Aorta (tissue), 5 donors: ENCODE measurements around the gene UGT1A8. TPM values are rescaled to one million over a fixed set of nuclear protein-coding genes. Genes with fewer than 3 reads are reported as not detected.

ENCODE experiments used
- ATAC-seq: fragments of 200-7000 bp; cut with Tn5 transposase; one replicate; pipeline ENCODE4 v1.9.1; 2022; ENCODE audit warnings: moderate library complexity; ENCODE audit not compliant: low FRiP score
- DNase-seq, 2 donors: peaks; one replicate each; pipeline ENCODE4 v3.0.0-alpha.2; 2020
- H3K27ac ChIP-seq, 2 donors: one replicate each; pipeline ENCODE4 v1.5.1; 2013; ENCODE audit warnings: low read length in 2 of 2, mild to moderate bottlenecking in 2 of 2, moderate library complexity in 2 of 2, control low read depth in 1 of 2, inconsistent platforms in 1 of 2, low read depth in 1 of 2
- H3K27me3 ChIP-seq, 2 donors: one replicate each; pipeline ENCODE4 v1.6.1; 2013; ENCODE audit warnings: control low read depth in 1 of 2, low read length in 1 of 2, mild to moderate bottlenecking in 1 of 2, moderate library complexity in 1 of 2; ENCODE audit not compliant: insufficient read depth in 2 of 2, control insufficient read depth in 1 of 2
- H3K36me3 ChIP-seq, 2 donors: one replicate each; pipeline ENCODE4 v1.6.1; 2013; ENCODE audit warnings: control low read depth in 1 of 2, low read length in 1 of 2, mild to moderate bottlenecking in 1 of 2; ENCODE audit not compliant: insufficient read depth in 2 of 2, control insufficient read depth in 1 of 2
- H3K4me1 ChIP-seq, 2 donors: one replicate each; pipeline ENCODE4 v1.6.1; 2013; ENCODE audit warnings: low read length in 2 of 2, control low read depth in 1 of 2, mild to moderate bottlenecking in 1 of 2, moderate library complexity in 1 of 2; ENCODE audit not compliant: insufficient read depth in 2 of 2, control insufficient read depth in 1 of 2
- H3K4me3 ChIP-seq, 2 donors: one replicate each; pipeline ENCODE4 v1.5.1; 2013; ENCODE audit warnings: low read length in 2 of 2, control low read depth in 1 of 2, mild to moderate bottlenecking in 1 of 2
- H3K9me3 ChIP-seq: one replicate; pipeline ENCODE4 v1.6.1; 2013; ENCODE audit warnings: mild to moderate bottlenecking, low read length; ENCODE audit not compliant: control insufficient read depth
- WGBS, 2 donors: extraction: QIAGEN DNeasy Blood & Tissue Kit; methylation state at CpG; one replicate each; pipeline ENCODE4 v1.1.7; 2013; 5-methylcytosine and 5-hydroxymethylcytosine counted together
- intact Hi-C, 2 donors: fragments of 100-400 bp; cut with DNase I; formaldehyde crosslinking; loops; one replicate each; pipeline versions ENCODE4 v1.14.2 to v1.15.0; 2022
- polyA plus RNA-seq, 2 donors: library from polyadenylated mRNA; stranded (reverse); fragments of 200-250 nt; gene quantifications; one replicate each; pipeline ENCODE4 v1.2.3, GENCODE V29; 2013
- total RNA-seq, 2 donors: library from RNA; stranded (reverse); fragmentation: NEBNext Ultra II Directional; extraction: Animal tissue kit (Norgen Biotek cat#: 25700); gene quantifications; one replicate each; pipeline ENCODE4 v1.2.1, GENCODE V29; 2021
- donor health status: healthy with polysubstance abuse.
- donor health status: Bipolar disorder and iron deficiency.
- donor health status: DM: no; HTN: no; CAD: no.
- donor health status: DM: no; HTN: no; CAD: no.
- donor health status: DM: yes; HTN: yes; CAD: no.

Gene UGT1A8
- total and polyA plus RNA-seq, 4 donors = 1.0 TPM; not detected in 3

DNA sequence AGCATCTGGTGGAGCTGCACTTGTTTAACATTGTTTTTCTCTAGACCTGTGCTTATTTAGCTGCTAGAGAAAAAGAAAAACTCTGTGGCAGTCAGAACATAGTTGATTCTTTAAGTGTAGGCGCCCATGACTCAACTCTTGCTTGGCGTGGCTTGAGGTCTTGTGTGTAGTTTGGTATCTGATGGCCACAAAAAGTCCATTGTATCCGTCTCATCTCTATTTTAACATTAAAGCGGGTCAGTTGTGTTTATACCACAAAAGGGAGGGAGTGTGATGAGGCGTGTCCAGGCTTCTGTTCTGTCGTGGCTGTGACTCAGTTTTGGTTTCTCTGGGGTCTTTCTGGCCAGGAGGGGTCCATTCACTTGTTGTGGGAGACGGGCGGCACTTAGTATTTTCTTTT is 24.2 kb upstream of the UGT1A8 start:
- Histone ChIP-seq H3K27me3 (no peaks in the 10 kb centered on the region), H3K27ac (no peak overlapping the region), H3K36me3 (no peaks in the 10 kb centered on the region), H3K4me1 (no peaks in the 10 kb centered on the region), H3K9me3 (no peaks in the 10 kb centered on the region), H3K4me3 (no peak overlapping the region)
- no peak for ATAC-seq
- WGBS, 2 donors = 84 to 86% methylated on average over 8 of the region's 8 CpGs
- intact Hi-C loops = no loop called here
- DNase-seq = no peak

- Histone ChIP-seq H3K36me3 (no peaks in the 10 kb centered on the region), H3K27me3 (no peaks in the 10 kb centered on the region), H3K27ac (no peak overlapping the region), H3K4me1 (no peaks in the 10 kb centered on the region), H3K9me3 (peaks cover under 1% of the 10 kb centered on the region), H3K4me3 (no peak overlapping the region)
- ATAC-seq (no peak), DNase-seq (no peak)
- intact Hi-C loops = no loop called here
- WGBS, 2 donors = 71 to 75% methylated on average over 1 of the region's 1 CpG
These were observed 19.9 kb upstream of the UGT1A8 start for GRCh38 chr2:233597522-233597921.

DNA sequence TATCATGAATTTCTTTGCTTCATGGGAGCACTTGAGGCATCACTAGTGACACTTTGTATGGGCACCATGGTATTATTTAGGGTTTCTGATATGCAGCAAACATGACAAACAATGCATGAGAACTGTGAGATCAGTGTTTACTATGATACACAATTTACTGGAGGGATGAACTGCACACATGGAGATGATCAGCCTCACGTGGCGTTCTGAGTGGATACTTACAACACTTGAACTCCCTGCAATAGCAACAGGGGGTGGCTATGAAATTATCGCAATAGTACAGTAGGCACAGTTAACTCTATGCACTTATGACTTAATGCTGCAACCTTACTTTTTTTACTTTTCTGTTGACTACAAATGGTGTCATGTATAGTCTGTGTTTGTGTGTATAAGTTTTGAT is 18.5 kb upstream of the UGT1A8 start:
- H3K4me3 ChIP-seq = no peak overlapping the region
- intact Hi-C loops = no loop called here
- no peaks in the 10 kb centered on the region for H3K27me3 ChIP-seq
- peaks cover 2% of the 10 kb centered on the region for H3K9me3 ChIP-seq
- H3K4me1 ChIP-seq = no peaks in the 10 kb centered on the region
- no peaks in the 10 kb centered on the region for H3K36me3 ChIP-seq
- DNase-seq = no peak
- no peak for ATAC-seq
- H3K27ac ChIP-seq = no peak overlapping the region
- 83 to 90% methylated on average over 3 of the region's 3 CpGs for WGBS, 2 donors

- no peaks in the 10 kb centered on the region for H3K4me1 ChIP-seq
- 77 to 82% methylated on average over 2 of the region's 2 CpGs for WGBS, 2 donors
- no peak for ATAC-seq
These were observed 17.0 kb upstream of the UGT1A8 start for GRCh38 chr2:233600386-233600785.

GRCh38 chr2:233602076-233602475 is 15.4 kb upstream of the UGT1A8 start:
- no peak overlapping the region for H3K4me3 ChIP-seq
- peaks cover 2% of the 10 kb centered on the region for H3K9me3 ChIP-seq
- intact Hi-C loops = no loop called here
- H3K27me3 ChIP-seq = no peaks in the 10 kb centered on the region
- WGBS, 2 donors = 87 to 92% methylated on average over 1 of the region's 1 CpG
- no peak overlapping the region for H3K27ac ChIP-seq
- H3K4me1 ChIP-seq = no peaks in the 10 kb centered on the region
- ATAC-seq (no peak), DNase-seq (no peak)
- no peaks in the 10 kb centered on the region for H3K36me3 ChIP-seq

More at GRCh38 chr2:233600386-233600785, 17.0 kb upstream of the UGT1A8 start:
- no peak overlapping the region for H3K4me3 ChIP-seq
- H3K36me3 ChIP-seq = no peaks in the 10 kb centered on the region
- intact Hi-C loops = no loop called here
- no peak for DNase-seq
- H3K9me3 ChIP-seq = peaks cover 2% of the 10 kb centered on the region
- no peaks in the 10 kb centered on the region for H3K27me3 ChIP-seq
- H3K27ac ChIP-seq = no peak overlapping the region

GRCh38 chr2:233603520-233603919 is 13.9 kb upstream of the UGT1A8 start:
- WGBS, 2 donors = 81% methylated on average over 4 of the region's 4 CpGs

GRCh38 chr2:233604826-233605225 is 12.6 kb upstream of the UGT1A8 start:
- H3K36me3 ChIP-seq = no peaks in the 10 kb centered on the region
- peaks cover 2% of the 10 kb centered on the region for H3K9me3 ChIP-seq
- no peak overlapping the region for H3K4me3 ChIP-seq
- no peaks in the 10 kb centered on the region for H3K27me3 ChIP-seq
- ATAC-seq = no peak
- 85 to 88% methylated on average over 3 of the region's 3 CpGs for WGBS, 2 donors
- intact Hi-C loops = no loop called here
- H3K4me1 ChIP-seq = no peaks in the 10 kb centered on the region
- DNase-seq = no peak
- no peak overlapping the region for H3K27ac ChIP-seq

More at GRCh38 chr2:233603520-233603919, 13.9 kb upstream of the UGT1A8 start:
- DNase-seq = no peak
- no peaks in the 10 kb centered on the region for H3K36me3 ChIP-seq
- no peak overlapping the region for H3K4me3 ChIP-seq
- H3K4me1 ChIP-seq = no peaks in the 10 kb centered on the region
- H3K9me3 ChIP-seq = peaks cover 2% of the 10 kb centered on the region
- intact Hi-C loops = no loop called here
- no peaks in the 10 kb centered on the region for H3K27me3 ChIP-seq
- ATAC-seq = no peak
- no peak overlapping the region for H3K27ac ChIP-seq

DNA sequence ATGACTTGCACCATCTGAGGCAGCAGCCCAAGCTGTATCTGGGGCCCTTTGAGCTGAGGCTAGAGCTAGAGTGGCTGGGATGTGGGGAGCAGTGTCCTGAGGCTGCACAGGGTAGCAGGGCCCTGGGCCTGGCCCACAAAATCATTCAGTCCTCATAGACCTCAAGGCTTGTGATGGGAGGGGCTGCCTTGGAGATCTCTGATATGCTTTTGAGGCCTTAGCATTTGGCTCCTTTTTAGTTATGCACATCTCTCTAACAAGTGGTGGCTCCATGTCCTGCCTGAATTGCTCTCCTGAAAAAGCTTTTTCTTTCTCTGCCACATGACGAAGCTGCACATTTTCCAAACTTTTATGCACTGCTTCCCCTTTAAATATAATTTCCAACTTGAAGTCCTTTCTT is 11.8 kb upstream of the UGT1A8 start:
- H3K27me3 ChIP-seq = no peaks in the 10 kb centered on the region
- H3K4me3 ChIP-seq = no peak overlapping the region
- 79 to 88% methylated on average over 1 of the region's 1 CpG for WGBS, 2 donors
- peaks cover 2% of the 10 kb centered on the region for H3K9me3 ChIP-seq
- H3K36me3 ChIP-seq = no peaks in the 10 kb centered on the region
- ATAC-seq = no peak
- no peak for DNase-seq
- H3K4me1 ChIP-seq = no peaks in the 10 kb centered on the region
- intact Hi-C loops = no loop called here
- no peak overlapping the region for H3K27ac ChIP-seq

DNA sequence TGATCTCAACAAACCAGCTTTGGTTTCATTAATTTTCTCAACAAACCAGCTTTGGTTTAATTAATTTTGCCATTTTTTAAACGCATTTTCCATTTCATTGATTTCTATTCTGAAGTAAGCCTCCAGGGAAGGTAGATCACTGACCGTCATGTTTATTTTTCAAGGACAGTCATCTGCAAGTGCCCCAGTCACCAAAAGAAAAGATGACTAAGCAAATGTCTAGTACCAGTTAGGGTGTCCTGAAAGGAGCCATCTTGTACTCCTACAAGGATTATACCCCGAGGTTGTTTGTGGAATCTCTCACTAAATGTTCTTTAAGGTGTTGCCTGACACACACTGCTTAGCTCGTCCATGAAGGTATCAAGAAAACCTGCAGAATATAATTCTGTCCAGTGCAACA is 6.1 kb upstream of the UGT1A8 start:
- Histone ChIP-seq H3K27ac (no peak overlapping the region), H3K4me1 (no peaks in the 10 kb centered on the region), H3K9me3 (no peaks in the 10 kb centered on the region), H3K4me3 (no peak overlapping the region), H3K36me3 (no peaks in the 10 kb centered on the region), H3K27me3 (no peaks in the 10 kb centered on the region)
- no peak for ATAC-seq
- DNase-seq = no peak
- intact Hi-C loops = no loop called here
- WGBS, 2 donors = 77 to 80% methylated on average over 4 of the region's 4 CpGs
